Measurements from ENCODE around the gene BCAS2. TPM values are rescaled to one million over a fixed set of nuclear protein-coding genes. Genes with fewer than 3 reads are reported as not detected.
A peak's percentile ranks its signal among the peaks of the same experiment; 100 is the strongest.

The BCAS2 gene
- total RNA-seq = 10 to 100 TPM; 19.0 to 31.0 TPM

DNA sequence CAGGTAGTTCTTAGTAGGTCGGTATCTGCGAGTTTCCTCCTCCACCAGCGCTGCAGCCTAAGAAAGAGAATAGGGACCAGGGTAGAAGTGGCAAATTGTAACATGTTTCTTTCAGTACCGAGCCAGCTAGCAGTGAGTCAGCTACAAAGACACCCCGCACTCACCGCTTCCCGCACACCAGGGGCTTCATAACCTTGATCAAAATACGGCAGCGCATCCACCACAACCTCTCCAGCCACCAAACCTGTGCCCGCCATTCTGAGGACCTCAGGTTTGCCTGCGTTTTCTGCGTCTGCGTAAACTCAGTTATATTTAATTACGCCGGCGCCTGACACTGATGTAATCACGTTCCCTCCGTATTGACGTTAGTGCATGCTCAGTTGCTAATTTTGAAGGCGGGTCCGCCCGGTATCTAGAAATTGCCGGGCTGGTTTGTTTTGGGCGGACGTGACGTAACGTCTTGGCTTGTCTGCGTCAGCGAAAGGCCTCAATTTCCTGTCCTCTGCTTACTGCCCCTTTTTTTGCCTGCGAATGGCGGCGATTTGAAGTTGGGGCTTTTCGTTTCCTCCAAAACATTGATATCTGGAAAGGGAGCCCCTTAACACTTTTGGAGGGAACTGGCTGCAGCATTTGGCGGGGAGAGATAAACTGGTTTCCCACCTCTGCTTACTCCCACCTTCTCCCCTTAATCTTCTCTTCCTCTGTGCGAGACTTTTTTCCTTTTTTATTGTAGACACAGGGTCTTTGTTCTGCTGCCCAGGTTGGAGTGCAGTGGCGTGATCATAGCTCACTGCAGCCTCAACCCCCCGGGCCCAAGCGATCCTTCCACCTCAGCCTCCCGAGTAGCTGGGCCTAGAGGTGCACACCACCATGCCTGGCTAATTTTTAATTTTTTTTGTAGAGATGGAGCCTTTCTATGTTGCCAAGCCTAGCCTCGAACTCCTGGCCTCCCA is at the start of gene BCAS2:
BCAS2 (minus strand) TSS at position 281 of the 953 bp plus-strand sequence; CDS start at position 257, 24 bp downstream.
- Histone ChIP-seq H3K36me3 (peaks cover 2% of the 10 kb centered on the region), H3K27me3 (replicated peaks; ENCODE audit: insufficient read depth) (no peaks in the 10 kb centered on the region), H3K4me1 (ENCODE audit: control insufficient read depth in 1 of 2, low read depth in 2 of 2) (peaks cover 15 to 35% of the 10 kb centered on the region in 2 donors), H3K9me3 (no peaks in the 10 kb centered on the region), H3K4me3 (peak within 1 kb of the TSS; percentile 86), H3K27ac (peak within 1 kb of the TSS; percentile 81 to 85)
- DNase-seq (ENCODE audit: low spot score) (peak; percentile 96), ATAC-seq (ENCODE audit: insufficient number of reproducible peaks, low FRiP score, low read depth) (peak; percentile 99)
- TF ChIP-seq, protein P1, sequence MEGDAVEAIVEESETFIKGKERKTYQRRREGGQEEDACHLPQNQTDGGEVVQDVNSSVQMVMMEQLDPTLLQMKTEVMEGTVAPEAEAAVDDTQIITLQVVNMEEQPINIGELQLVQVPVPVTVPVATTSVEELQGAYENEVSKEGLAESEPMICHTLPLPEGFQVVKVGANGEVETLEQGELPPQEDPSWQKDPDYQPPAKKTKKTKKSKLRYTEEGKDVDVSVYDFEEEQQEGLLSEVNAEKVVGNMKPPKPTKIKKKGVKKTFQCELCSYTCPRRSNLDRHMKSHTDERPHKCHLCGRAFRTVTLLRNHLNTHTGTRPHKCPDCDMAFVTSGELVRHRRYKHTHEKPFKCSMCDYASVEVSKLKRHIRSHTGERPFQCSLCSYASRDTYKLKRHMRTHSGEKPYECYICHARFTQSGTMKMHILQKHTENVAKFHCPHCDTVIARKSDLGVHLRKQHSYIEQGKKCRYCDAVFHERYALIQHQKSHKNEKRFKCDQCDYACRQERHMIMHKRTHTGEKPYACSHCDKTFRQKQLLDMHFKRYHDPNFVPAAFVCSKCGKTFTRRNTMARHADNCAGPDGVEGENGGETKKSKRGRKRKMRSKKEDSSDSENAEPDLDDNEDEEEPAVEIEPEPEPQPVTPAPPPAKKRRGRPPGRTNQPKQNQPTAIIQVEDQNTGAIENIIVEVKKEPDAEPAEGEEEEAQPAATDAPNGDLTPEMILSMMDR (IDR thresholded peaks at IDR 0.05) = no peak

DNA sequence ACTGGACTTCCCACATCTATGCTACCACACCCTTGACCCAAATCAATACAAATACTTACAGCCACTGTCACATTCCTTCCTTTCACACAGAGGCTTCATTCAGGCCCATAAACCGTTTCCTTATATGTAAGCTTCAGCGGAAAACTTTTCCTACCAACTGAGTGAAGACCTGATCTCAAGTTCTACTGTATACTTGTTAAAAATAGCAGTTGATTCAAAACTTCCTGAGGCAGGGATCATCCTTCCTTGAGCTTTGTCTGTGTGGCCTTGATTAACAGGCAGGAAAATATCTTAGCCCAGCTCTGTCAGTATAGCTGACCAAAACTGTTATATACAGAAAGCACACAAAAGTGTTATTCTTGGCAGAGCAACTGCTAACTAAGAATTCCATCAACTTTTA is 45.7 kb upstream of the BCAS2 start:
- ATAC-seq (ENCODE audit: insufficient number of reproducible peaks, low FRiP score, low read depth) (no peak), DNase-seq (ENCODE audit: low spot score) (no peak)
- Histone ChIP-seq H3K4me3 (no peak overlapping the region), H3K27me3 (replicated peaks; ENCODE audit: insufficient read depth) (no peaks in the 10 kb centered on the region), H3K4me1 (ENCODE audit: control insufficient read depth in 1 of 2, low read depth in 2 of 2) (no peaks in the 10 kb centered on the region), H3K27ac (no peak overlapping the region), H3K36me3 (no peaks in the 10 kb centered on the region), H3K9me3 (no peaks in the 10 kb centered on the region)
- TF ChIP-seq, protein P1 (IDR thresholded peaks at IDR 0.05) = no peak

DNA sequence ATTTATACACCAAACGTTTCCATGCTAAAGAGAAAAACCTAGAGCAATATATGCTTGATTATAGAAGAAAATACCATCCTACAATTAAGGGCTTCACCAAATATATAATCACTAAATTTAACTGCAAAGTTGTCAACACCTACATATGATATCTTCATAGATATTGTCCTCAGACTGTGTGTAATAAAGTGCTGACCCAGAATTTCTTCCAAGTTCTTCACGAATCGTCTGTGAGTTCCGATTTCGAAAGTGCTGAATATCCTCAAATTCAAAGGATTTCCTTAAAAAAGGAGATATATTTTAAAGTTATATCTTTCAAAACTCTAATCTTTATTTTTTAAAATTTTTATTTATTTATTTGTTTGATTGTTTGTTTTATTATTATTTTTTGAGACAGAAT is 41.9 kb upstream of the BCAS2 start:
- ATAC-seq (ENCODE audit: insufficient number of reproducible peaks, low FRiP score, low read depth) (no peak), DNase-seq (ENCODE audit: low spot score) (no peak)
- Histone ChIP-seq H3K27ac (no peak overlapping the region), H3K4me1 (ENCODE audit: control insufficient read depth in 1 of 2, low read depth in 2 of 2) (no peaks in the 10 kb centered on the region), H3K27me3 (replicated peaks; ENCODE audit: insufficient read depth) (no peaks in the 10 kb centered on the region), H3K9me3 (no peaks in the 10 kb centered on the region), H3K4me3 (no peak overlapping the region), H3K36me3 (no peaks in the 10 kb centered on the region)
- TF ChIP-seq, protein P1 (IDR thresholded peaks at IDR 0.05) = no peak

DNA sequence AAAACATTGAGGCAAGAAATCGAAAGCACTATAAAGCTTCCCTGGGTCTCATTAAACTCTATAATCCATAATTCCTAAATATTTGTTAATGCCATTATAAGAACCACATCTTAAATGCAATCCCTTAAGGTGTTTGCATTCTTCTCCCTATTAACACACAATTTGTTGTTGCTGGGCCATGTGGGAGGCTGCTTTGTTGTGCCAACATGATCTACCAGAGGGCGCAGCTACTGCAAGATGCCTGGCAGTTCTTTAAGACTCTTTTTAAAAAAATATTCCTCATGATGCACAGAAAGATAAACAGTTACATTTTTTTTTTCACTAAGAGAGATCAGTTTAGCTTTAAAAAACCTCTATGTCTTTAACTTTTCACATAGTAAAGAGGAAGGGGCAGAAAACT is 39.0 kb upstream of the BCAS2 start:
- ATAC-seq (ENCODE audit: insufficient number of reproducible peaks, low FRiP score, low read depth) (no peak), DNase-seq (ENCODE audit: low spot score) (no peak)
- Histone ChIP-seq H3K4me1 (ENCODE audit: control insufficient read depth in 1 of 2, low read depth in 2 of 2) (no peaks in the 10 kb centered on the region), H3K27me3 (replicated peaks; ENCODE audit: insufficient read depth) (no peaks in the 10 kb centered on the region), H3K27ac (no peak overlapping the region), H3K9me3 (no peaks in the 10 kb centered on the region), H3K36me3 (no peaks in the 10 kb centered on the region), H3K4me3 (no peak overlapping the region)
- TF ChIP-seq, protein P1 (IDR thresholded peaks at IDR 0.05) = no peak

DNA sequence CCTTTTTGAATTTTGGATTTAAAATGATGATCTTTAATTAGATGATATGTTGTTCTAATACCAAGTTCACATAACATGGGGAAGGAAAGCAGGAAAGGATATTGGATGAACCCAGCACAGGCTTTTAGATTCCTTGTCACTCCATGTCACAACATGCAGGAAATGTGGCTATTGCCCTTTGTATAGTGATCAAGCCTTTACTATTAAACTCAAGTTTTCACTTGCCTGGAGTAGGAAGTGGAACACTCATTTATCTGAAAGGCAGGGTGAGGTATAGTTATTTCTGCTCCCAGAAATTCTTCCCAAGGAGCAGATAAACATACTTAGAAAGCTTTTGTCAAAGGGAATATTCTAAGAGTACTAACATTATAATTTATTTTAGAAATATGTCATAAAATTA is 37.2 kb upstream of the BCAS2 start:
- H3K36me3 ChIP-seq = no peaks in the 10 kb centered on the region
- TF ChIP-seq, protein P1 (IDR thresholded peaks at IDR 0.05) = no peak

More for the DNA sequence above, 37.2 kb upstream of the BCAS2 start:
- no peak overlapping the region for H3K27ac ChIP-seq
- H3K4me3 ChIP-seq = no peak overlapping the region
- no peaks in the 10 kb centered on the region for H3K27me3 ChIP-seq (replicated peaks; ENCODE audit: insufficient read depth)
- H3K4me1 ChIP-seq (ENCODE audit: control insufficient read depth in 1 of 2, low read depth in 2 of 2) = no peaks in the 10 kb centered on the region
- DNase-seq (ENCODE audit: low spot score) (no peak), ATAC-seq (ENCODE audit: insufficient number of reproducible peaks, low FRiP score, low read depth) (no peak)
- H3K9me3 ChIP-seq = no peaks in the 10 kb centered on the region
